Hematopoietic multipotent progenitor cell treated with erythropoietin and hydrocortisone succinate and interleukin-3 and kit ligand, for 8 days (in vitro differentiated cells): ENCODE results near the gene CABCOCO1.

ENCODE experiments used
- DNase-seq: peaks from one replicate; pipeline ENCODE4 v3.0.0-alpha.2; 2015

CABCOCO1 gene

GRCh38 chr10:61757525-61758397, 95.0 kb downstream of the CABCOCO1 start:
- no peak for DNase-seq

GRCh38 chr10:61758433-61758832, 95.7 kb downstream of the CABCOCO1 start:
- no peak for DNase-seq

DNA sequence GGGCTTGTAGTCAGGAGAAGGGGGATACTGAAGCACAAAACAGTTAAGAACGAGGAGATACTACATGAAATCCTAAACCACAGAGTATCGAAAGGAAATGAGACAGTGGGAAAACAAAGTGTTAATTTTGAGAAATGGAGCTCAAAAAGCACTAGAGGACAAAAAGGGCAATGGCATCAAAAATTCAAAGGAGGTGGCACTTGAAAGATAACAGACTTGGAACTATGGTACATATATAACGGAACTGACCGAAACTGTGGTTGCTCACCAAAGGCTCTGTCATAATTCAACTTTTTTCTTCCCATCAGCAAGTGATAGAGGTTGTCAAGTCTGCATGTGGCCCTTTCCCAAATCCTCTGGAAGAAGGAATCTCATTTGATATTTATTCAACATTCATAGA, 97.0 kb downstream of the CABCOCO1 start:
- no peak for DNase-seq

DNA sequence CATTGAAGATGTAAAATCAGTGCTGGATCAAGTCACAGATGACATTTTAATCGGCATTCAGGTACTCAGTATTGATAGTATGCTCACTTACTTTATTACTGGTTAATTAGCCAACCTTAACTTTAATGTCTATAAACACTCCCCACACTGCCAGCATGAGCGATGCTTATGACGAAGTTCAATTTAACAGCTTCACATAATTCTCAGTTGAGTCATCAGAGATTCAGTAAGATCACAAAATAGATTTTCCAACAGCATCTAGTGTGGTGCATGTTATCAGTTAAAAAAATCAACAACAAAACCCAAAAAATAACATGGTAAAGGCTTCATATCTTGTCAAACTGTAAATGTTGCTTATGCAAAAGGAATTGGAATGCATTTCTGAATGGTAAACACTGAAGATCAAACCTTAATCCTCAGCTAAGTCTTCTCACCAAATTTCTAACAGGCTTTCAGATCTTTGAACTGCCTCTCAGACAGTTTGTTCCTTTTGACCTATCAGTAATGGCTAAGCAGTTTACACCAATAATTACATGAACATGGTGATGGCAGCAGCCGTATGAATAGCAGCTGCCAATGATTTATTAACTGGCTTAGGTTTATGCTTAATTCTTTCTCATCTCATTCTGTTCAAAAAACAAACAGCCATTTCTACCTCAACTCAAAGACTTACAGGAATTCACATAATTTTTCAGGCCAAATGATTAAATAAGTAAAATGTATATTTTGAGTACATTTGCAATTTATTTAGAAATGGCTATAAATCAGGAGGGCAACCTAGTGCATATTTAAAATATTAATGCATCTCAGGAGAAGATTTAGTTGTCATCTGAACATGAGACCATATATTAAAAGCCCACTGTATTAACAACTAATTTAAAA, 98.5 kb downstream of the CABCOCO1 start:
- DNase-seq, result no peak

DNA sequence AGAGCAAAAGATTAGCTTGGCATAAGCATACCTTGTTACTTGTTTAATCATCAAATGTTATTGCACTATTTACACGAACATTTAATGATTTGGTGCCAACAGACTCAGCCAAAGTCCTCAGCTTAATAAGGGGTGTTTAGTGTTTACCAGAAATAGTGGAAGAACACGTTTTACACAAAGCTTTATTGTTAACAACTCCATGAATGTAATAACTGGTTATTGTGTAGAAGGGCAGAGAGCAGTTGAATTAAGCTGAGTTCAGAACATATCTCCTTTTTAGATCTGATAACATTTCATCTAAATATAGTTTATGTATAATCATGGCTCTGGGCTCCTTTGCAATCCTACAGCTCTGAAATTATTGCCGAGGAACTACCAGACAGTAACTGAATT, 99.1 kb downstream of the CABCOCO1 start:
- no peak for DNase-seq

GRCh38 chr10:61763778-61764177, 101.0 kb downstream of the CABCOCO1 start:
- no peak for DNase-seq

DNA sequence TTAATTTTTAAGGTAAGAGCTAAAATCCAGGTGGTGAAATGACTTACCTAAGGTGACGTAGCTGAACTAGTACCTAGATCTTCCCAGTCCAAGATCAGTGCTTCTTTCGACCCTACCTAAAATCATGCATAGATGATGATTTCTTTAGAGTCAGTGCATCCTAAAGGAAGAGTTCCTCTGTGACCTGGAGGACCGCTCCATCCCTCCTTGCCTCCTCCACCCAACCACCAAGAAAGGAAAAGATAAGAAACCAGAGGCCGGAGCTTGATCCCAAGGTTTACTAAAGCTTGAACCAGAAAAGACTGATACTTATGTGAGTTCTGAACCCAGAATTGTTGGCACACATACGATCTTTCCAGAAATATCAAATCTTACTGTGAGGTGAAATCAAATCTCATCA, 101.8 kb downstream of the CABCOCO1 start:
- DNase-seq, result no peak

DNA sequence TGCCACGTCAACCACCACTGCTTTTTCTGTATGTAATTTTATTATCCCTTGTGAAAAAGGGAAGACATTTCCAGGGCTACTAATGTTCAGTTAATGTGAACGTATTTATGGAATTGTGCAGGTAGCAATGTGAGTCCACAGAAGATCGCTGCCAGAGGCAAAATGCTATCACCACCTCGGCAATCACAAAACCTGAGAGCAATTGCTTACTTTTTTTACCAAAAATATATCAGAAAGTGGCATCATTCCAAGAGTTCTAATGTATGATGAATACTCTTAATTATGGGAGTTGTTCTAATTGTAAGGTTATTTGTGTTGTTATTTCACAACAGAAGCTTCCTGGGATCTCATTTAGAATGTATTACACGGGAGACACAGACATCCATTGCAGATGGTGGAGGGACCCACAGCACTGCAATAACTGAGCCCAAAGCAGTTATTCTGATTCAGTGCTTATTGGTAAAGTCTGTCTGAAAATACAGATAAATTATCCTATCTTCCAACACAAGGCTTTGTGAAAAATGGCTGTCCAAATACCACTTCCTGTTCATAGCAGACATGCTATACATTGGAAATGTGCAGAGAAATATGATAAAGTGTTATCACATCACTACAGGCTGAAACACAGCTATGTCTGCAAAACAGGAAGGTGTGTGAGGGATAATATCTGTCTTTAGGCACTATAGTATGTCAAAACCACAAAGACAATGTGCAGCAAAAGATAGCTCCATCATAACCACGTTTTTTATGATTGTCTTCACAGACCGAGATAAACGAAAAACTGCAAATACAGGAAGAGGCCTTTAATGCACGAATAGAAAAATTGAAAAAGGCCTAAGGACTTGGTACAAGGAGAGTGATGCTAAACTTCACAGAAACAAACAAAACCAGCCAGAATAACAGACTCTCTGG, 102.7 kb downstream of the CABCOCO1 start:
- DNase-seq, result peak; percentile 99

DNA sequence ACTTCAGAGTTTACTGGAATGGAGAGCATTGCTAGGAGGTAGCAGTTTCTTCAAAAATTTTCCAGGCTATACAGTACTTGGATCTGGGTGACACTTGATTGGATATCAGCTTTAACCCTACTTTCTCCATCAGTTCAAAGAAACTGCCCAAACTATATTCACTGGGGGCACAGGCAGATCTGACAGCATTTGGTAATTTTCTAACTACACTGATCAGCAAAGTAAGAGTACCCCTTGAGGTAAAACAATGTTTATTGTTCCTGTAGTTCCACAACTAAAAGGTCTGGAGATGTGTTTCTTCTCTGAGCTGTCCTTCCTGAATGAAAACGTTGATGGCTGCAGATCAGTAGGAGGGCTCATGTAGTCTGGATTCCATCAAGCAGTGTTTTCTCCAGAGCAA, 104.2 kb downstream of the CABCOCO1 start:
- no peak for DNase-seq

GRCh38 chr10:61774031-61774430, 111.3 kb downstream of the CABCOCO1 start:
- no peak for DNase-seq

DNA sequence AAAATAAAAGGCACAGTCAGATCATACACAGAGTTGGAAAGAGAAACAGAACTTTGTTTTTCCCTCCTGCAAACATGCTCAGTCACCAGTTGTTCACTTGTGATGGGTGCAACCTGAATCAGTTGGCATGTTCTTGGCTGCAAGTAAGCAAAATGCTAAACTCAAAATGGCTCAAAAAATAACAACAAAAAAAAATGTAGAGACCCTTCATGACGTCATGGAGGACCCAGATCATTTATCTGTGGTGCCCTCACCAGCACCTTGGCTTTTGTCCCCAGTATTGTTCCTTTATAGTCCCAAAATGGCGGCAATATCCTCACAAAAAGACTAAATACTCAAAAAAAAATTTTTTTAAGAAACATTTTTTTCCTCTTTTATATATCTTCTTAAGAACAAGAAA, 112.4 kb downstream of the CABCOCO1 start:
- no peak for DNase-seq

- no peak for DNase-seq
Observed at GRCh38 chr10:61776615-61777266, 114.0 kb downstream of the CABCOCO1 start.

- DNase-seq, result peak; percentile 69
Observed at GRCh38 chr10:61778137-61778536, 115.4 kb downstream of the CABCOCO1 start.

GRCh38 chr10:61779276-61779675, 116.5 kb downstream of the CABCOCO1 start:
- DNase-seq, result no peak

DNA sequence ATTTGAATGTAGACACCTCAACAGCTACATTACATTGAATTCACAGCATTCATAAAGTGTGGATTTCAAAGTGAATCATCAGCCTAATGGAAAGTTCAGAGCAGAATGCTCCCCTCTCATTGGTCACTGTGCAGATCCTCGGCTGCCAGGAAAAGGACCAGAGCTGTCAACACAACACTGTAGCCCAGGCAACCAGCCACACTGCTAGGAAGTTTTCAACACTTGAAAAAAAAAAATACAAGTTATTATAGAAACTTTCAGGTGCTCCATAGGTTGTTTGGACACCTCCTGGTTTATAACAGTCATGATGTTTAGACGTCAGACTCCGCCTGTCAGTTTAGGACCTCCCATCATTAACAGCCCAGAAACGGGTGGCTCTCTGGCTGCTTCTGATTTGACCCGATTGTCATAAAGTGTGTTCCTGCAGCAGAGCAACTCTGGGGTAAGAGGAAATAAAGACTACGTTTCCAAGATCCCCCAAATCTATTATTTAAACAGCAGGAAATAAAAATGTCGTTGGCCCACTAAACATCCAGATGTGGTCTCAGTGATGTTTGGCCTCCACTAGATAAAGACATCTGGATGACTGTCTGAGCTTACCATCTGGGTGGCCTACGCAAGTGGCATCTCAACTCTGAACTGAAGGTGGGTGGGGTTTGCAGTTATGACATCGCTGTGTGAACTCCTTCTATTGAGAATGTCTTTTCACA, 117.4 kb downstream of the CABCOCO1 start:
- peak; percentile 95 for DNase-seq

DNA sequence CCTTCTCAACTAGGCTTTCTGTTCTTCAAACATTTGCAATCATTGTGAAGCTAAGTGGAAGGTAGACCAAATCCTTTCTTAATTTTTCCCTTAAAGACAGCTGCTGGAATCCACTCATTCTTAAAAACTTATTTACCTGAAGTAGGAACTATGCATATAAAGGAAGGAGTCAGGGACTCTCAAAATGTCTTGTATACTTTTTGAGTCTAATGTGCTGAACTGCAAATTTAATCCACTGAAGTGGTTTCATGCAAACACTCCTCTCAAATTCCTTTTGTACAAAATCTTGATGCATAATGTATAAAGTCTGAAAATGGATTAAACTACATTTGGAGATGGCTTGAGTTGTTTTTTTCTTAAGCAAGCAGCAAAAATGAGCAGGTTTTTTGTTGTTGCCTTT, 118.0 kb downstream of the CABCOCO1 start:
- no peak for DNase-seq

GRCh38 chr10:61781969-61782403, 119.3 kb downstream of the CABCOCO1 start:
- DNase-seq, result peak; percentile 50

GRCh38 chr10:61784354-61785133, 121.8 kb downstream of the CABCOCO1 start:
- no peak for DNase-seq

DNA sequence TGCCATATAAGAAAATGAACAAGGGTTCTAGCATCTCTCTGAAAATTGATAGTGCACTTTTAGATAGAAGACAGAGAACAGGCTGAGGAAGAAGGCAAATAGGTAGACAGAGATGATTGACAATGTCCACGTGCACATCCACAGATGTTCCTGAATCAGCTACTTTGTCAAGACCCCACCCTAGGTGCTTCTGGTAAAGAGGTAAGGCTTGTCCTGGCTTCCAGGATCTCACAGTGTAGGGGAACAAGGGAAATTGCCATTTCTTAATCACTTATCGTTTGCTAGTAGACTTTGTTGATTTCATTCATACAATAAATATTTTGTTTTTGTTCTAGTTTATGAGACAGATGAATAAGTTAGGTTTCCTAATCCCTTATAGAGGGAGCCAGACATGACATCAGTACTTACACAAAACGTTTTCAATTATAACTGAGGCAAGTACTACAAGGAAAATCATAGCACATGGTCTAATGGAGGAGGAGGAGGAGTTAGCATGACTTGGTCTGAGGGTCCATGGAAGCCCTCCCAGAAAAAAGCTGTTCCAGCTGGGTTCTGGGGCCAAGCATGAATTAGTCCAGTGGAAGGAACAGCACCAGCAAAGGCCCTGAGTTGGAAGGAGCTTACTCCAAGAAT, 122.9 kb downstream of the CABCOCO1 start:
- DNase-seq, result no peak

GRCh38 chr10:61786728-61787127, 124.0 kb downstream of the CABCOCO1 start:
- no peak for DNase-seq
